Activated gamma-delta T cell treated with anti-CD3 and anti-CD28 coated beads, Interleukin-2, amount 50 U/mL, for 16 hours (primary cell): ENCODE data around the gene TTC39B.
"Not testable (repeated sequence)": the region's sequence is repeated elsewhere in the genome, so short reads cannot be mapped to it uniquely, and the experiment has no call there.

Source experiments
- DNase-seq: peaks from one replicate; pipeline ENCODE4 v3.0.0-alpha.2; 2020; ENCODE audit warnings: low read depth

TTC39B gene

DNA sequence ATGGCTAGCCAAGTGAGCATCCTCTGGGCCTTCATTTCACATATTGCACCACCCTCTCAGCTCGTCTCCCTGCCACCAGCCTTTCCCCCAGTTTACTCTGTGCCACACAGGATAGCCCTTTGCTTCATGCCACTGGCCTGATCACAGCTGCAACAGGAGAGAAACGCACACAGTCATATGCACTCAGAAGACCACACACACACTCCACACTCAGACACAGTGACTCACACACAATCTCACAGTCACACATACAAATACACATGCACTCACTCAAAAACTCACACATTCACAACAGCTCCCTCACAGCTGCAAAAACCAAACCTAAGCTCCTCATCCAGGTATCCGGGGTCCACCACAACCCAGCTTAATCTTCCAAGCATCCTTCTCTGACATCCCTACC lies 38.7 kb downstream of the TTC39B start:
- no peak for DNase-seq

DNA sequence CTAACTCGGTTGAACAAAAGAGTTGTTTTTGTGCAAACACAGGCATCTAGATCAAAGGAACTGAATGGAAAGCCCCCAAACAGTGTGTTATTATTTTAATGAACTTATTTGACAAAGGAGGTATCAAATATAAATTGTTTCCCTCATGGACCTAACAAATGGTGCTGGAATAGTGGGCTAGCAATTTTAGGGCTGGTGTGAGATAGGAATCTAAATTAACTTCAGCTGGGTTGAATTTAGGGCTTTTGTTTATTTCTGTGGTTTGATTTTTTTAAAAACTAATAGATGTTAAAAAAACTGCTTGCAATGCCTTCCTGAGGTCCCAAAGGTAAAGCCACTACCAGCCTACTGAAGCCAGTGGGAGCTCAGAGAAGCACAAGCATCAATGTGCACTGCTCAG lies 42.1 kb downstream of the TTC39B start:
- no peak for DNase-seq

DNA sequence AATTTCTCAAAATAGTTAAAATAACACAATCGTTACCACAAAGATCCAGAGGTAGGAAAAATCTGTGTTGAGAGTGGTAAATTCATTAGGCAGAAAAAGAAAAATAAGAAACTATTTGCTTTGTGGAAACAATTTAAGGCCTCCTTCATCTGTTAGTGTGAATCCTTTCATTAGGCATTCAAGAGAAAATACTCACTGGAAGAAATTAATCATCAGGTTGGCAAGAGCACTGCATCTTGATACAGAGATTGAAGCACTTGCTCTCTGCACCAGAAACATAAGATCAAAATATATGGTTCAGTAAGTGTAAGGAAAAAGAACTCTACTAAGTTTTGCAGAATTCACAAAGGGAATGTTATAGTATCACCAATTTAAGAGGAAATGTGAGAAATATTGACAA lies 44.4 kb downstream of the TTC39B start:
- DNase-seq = no peak

DNA sequence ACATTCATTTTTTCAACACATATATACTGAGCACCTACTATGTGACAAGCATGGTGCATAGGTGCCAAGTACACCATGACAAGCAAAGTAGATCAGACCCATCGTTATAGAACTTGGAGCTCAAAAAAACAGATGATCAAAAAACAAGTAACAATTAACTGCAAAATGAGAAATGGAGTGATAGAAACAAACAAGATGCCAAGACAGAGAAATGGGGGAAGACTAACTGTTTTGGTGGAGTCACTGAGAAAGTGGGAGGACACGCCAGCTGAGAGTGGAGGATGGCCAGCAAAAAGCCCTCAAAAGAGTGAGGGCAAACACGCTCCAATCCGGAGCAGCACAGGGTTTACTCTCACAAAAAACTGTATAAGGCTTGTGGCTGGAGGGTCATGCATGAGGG lies 50.6 kb downstream of the TTC39B start:
- no peak for DNase-seq

DNA sequence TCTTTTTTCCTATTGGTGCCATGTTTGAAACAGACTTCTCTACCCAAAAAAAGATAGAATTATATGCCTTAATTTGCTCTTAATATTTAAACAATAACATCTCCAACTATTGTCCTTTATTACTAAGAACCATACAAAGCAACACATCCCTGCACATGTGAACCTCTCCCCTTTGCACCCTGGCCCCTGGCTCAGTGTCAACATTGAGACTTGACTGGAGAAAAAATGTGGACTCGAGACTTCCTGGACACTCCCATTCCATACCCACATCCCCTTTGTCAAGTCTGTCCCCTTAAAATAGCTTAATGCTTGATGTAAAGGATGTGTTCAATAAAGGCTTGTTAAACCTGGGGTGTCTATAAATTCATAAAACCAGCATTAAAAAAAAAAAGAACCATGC lies 53.2 kb downstream of the TTC39B start:
- no peak for DNase-seq

DNA sequence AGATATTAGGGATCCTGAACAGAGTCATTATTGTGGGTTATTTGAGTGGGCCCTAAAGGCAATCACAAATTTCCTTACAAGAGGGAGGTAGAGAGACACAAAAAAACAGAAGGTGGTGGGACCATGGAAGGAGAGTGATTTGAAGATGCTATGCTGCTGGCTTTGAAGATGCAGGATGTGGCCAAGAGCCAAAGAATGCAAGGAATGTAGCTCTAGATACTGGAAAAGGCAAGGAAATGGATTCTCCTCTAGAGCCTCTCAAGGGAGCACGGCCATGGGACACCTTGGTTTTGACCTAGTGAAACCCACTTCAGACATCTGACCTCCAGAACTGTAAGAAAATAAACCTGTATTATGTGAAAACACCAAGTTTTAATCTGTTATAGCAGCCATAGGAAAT lies 53.8 kb downstream of the TTC39B start:
- no peak for DNase-seq

DNA sequence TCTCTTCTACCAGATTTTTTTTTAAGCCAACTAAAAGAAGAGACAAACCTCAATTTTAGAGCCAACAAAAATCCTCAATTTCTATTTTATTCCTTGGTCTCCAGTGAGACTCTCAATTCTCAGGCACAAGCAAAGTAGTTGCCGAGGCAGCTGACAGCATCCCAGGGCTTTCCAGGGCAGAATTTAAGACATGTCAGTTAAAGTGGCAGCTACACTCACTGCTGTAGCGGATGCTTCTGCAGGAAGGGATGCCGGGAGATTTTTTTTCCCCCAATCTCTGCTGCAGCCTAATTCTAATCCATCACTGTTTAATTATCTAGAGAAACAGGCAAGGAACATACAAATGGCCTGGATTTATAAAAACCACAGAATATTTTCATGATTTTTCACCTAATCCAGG lies 57.0 kb downstream of the TTC39B start:
- DNase-seq = no peak

DNA sequence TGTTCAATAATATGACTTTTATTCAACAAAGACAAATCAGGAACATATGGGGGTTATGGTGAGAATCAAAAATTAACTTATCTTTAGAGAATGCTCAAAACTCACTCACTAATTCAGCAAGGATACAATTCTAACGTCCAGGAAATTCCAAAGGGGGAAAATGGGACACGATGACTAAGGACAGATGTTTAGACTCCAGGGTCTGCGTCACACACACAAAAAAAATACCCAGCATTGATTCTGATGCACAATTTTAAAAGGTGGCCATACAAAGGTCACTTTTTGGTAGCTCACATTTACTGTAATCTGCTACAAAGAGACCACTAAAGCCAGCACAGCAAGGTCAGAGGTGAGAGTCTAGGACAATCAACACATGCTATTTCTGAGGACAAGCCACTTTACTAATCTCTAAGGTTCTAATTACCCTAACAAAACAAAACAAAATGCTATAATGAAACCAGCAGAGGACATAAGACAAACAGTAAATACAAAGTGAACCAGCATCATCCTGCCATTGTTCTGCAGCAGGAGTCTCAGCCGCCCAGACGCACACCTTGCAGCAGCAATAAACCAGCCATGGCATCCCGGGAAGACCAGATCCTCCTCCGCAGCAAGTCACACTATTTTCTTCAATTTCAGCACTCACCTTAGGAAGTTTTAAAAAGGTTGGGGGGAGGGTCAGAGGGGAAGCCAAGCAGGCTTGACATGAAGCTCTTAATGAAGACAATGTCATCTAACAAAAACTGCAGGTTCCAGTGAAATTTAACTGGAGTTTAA lies 57.8 kb downstream of the TTC39B start:
- DNase-seq = no peak

DNA sequence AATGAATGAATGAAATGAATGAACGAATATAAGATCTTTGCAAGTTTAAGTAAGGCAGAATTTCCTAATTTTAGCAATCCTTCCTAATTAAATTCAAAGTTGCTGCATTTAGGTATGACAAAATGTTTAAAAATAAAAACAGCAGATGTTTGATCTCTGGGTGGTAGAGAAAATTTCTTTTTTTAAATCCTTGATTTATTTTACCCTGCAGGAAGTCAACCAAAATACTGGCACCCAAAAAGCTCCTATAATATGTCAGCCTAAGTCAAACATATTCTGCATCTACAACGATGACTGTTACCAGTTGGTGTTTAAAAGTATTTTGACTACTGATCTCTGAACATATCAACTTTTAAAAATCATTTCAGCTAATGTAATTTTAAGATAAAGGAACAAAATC lies 58.4 kb downstream of the TTC39B start:
- DNase-seq = no peak

DNA sequence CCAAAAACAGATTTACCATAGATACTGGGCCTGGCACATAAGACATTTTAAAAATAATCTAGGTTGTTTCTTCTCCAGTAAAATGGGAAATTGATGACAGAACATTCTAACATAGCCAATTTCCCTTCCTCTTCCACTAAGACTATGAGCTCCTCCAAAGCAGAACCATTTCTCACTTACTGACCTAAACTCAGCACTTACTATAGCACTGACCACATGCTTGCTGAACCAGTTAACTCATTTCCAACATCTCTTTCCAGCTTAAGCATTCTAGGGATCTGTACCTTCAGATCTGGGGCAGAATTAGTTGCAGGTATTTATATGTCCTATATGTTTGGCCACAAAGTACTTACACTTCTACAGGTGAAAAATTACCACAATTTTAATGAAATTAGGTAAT lies 58.9 kb downstream of the TTC39B start:
- DNase-seq = no peak

DNA sequence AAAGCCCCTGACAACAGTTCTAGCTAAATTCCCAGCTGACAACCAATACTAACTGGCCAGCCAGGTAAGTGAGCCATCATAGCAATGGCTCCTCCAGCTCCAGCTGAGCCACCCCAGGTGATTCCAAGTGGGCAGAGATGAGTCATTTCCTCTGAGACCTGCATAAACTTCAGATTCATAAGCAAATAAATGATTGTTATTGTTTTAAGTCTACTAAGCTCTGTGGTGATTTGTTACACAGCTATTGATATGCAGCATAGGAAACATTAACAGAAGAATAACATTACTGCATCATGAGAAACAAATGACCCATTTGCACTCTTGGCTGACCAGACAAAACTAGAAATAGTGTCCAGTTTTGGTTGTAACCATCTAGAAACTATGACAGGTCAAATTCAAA lies 60.3 kb downstream of the TTC39B start:
- no peak for DNase-seq

DNA sequence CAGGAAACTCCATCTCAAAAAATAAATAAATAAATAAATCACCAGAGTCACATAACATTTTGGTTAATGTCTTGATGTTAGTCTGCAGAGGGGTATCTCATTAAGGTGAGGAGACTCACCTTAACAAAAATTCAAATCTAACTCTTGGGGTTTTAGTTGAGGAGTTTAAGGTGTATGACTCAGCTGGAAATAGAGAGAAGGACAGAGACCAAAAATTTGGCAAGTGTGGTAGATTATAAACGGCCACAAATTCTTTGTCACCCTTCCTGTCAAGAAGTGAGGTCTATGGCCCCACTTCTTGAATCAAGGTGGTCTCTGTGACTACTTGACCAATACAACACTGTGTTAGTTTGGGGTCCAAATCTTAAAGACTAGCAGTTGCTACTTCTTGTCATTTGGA lies 60.8 kb downstream of the TTC39B start:
- DNase-seq = no peak

DNA sequence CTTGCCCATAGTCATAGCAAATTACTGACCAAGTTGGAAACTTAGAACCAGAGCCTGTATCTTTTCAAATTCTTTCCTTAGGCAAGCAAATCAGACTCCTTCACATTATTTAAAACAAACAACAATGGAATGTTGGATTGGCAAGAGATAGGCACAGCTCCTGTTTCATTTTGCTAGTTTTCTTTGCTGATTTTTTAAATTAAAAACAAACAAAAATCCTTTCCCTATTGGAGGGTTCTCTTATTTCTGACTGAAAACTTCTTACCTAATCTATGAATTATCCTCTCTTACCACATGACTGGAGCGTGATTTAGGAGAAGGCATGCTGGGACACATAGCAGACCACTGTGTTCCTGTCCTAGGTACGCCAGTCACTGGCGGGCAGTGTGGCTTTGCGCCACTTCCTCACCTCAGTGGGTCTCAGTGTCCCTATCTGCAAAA lies 63.0 kb downstream of the TTC39B start:
- DNase-seq = no peak

DNA sequence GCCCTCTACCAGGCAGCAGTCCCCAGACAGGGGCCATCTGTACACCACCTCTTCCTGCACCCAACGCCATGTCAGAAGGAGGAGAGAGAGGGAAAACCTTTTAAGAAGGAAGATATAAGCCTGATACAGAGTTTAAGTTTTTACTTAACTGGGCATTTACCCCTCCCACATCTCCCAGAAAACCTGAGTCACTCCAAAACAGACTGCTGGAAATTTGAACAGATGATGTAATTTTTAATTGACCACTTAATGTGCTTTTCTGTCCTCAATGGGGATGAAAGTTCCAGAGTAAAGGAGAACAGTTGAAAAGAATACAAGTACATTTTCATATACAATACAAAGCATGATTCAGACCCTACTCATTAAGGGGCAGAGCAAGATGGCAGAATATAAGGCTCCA lies 63.9 kb downstream of the TTC39B start:
- no peak for DNase-seq

DNA sequence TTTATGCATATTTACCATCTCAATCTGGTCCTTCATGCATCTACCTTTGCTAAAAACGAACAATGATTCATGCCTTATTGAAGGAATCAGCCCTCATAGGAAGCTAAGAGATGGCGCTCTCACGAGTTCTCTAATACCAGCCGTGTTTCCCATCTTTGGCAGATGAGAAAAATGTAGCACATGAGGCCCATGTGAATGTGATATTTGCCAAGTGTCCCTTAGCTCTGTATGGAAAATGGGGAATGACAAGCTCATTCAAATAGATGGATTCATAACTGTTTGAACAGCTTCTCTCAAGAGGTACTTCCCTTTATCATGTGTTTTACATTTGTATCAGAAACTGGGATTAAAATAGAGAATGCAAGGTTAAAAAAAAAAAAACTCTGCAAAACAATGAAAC lies 66.1 kb downstream of the TTC39B start:
- DNase-seq = no peak

DNA sequence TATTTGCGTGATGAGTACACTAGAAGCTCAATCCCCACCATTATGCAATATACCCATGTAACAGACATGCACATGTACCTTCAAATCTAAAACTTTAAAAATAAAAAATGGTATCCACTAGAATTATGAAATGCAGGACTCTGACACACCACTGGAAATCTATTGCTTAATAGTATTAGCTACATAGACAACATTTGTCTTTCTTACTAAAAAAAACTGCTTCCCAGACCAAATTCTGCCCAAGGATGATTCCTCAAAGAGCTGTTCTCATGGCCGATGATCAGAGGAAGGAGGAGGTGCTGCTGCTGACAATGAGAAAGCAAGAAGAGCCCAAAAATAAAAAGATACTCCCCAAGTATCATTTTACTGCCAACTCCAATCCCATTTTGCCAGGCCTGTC lies 67.2 kb downstream of the TTC39B start:
- DNase-seq = no peak

DNA sequence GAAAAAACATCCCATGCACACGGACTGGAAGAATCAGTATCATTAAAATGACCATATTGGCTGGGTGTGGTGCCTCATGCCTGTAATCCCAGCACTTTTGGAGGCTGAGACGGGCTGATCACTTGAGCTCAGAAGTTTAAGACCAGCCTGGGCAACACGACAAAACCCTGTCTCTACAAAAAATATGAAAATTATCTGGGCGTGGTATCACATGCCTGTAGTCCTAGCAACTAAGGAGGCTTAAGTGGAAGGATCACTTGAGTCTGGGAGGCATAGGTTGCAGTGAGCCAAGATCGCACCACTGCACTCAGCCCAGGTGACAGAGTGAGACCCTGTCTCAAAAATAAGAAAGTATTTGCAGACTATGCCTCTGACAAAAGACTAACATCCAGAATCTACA lies 68.4 kb downstream of the TTC39B start:
- DNase-seq = no peak

DNA sequence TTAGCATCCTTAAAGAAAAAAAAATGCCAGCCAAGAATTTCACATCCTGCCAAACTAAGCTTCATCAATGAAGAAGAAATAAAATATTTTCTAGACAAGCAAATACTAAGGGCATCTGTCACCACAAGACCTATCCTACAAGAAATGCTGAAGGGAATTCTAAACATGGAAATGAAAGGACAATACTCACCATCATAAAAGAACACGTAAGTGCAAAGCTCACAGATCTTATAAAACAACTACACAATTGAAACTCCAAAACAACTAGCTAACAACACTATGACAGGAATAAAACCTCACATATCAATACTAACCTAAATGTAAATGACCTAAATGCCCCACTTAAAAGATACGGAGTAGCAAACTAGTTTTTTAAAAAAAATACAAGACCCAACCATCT lies 71.4 kb downstream of the TTC39B start:
- no peak for DNase-seq

DNA sequence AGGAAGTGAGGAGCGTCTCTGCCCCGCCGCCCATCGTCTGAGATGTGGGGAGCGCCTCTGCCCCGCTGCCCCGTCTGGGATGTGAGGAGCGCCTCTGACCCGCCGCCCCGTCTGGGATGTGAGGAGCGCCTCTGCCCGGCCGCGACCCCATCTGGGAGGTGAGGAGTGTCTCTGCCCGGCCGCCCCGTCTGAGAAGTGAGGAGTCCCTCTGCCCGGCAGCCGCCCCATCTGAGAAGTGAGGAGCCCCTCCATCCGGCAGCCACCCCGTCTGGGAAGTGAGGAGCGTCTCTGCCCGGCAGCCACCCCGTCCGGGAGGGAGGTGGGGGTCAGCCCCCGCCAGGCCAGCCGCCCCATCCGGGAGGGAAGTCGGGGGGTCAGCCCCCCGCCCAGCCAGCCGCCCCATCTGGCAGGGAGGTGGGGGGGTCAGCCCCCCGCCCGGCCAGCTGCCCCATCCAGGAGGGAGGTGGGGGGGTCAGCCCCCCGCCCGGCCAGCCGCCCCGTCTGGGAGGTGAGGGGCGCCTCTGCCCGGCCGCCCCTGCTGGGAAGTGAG lies 73.0 kb downstream of the TTC39B start:
- DNase-seq = not testable (repeated sequence)

DNA sequence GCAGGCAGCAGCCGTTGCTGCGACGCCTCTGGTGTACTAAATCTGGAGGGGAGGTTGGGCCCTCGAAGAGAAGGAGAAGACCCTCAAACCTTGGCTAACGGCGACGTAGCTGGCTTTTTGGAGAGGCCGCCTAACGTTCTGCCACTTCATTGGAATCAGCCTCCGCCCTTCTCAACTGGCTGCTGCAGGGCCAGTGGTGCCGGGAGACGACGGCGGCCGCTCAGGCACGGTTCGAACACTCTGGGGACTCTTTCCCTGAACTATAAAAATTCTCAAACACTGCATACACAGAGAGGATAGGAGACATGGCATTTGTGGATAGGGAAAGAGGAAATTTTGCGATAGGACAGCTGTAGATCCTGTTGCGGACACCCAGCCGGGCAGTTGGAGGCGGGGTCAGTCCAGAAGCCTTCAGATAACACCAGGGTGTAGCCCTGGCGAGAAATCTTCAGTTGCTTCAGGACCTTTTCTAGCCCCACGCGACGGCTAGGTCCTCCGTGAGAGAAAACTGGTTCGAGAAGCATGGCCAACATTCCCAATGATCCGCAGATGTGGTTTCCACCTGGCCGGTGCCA lies 74.2 kb downstream of the TTC39B start:
- not testable (repeated sequence) for DNase-seq

DNA sequence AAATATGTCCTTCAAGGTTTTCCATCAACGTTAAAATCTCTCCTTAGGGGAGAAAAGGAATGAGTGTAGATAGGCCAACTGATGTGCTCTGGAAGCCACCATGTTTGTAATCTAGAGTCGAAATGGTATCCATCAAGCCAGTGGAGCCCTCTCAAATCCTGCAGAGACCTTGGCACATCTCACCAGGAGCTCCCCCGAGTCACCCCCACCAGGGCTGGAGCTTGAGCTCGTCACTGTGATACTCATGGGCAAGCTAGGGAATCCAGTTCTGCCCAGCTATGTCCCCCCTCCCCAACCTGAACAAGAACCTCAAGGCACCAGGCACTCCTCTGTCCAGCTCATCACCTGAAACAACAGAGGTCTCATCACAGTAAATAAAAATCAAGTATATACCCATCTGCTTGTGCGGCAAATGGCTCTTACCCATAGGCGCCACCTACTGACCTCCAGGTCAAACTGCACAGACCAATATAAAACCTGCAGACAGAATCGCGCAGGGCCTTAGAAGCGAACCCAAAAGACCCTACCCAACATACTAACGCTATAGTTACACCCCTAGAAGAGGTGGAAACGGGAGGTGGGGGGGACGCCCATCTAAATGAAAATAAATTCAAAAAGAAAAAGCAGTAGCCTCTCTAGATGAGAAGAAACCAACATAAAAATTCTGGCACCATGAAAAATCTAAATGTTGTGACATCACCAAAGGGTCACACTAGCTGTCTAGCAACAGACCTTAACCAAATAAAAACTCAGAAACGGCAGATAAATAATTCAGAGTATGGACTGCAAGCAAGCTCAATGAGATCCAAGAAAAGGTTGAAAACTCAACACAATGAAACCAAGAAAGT lies 75.0 kb downstream of the TTC39B start:
- DNase-seq = no peak

DNA sequence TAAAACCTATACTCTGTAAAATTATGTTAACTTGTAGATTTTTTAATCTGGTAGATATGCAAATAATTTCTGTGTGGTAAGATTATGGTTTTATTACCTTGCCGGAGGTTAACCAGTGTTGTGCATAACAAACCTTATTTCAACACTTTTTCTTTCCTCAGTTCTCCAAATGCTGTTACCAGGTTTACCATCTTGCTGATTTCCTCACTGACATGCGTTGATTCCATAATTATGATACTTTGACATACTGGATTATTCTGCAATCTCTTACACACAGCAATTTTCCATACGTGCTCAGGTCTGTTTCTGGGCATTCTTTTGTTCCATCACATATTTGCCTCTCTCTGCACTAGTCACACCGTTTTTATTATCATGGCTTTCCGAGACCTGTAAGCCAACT lies 77.6 kb downstream of the TTC39B start:
- DNase-seq = no peak

DNA sequence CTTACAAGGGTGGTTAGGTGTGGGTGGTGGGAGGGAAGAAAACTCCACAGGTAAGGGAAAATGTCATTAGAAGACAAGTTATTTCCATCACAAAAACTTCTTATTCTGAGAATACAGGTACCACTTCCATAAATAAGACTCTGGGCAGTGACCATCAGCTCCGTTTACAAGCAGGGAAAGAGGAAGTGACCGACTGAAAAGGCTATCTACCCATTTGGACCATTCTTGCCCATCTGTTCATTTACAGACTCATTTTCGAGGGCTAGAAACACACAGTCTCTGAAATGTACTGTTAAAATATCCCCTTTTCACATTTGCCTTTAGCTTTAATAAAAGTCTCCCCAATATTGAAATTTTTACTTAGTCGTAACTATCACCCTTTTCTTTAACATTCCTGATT lies 79.5 kb downstream of the TTC39B start:
- no peak for DNase-seq
